Measurements from ENCODE around the gene TNFRSF14. TPM values are rescaled to one million over a fixed set of nuclear protein-coding genes. Genes with fewer than 3 reads are reported as not detected.

TNFRSF14 gene
- total RNA-seq, 6 experiments from 2014 or later = 7.4 to 14.2 (median 11.5) TPM

- DNase-seq = no peak
- no peaks in the 10 kb centered on the region for H3K4me1 Mint-ChIP-seq (ENCODE audit: low read depth)
- TF ChIP-seq CTCF (IDR thresholded peaks at IDR 0.05) = no peak
- H3K27me3 Mint-ChIP-seq (ENCODE audit: insufficient read depth) = no peaks in the 10 kb centered on the region
- H3K27ac Mint-ChIP-seq = no peak overlapping the region
- H3K4me3 Mint-ChIP-seq = no peak overlapping the region
- H3K36me3 Mint-ChIP-seq (ENCODE audit: low read depth) = no peaks in the 10 kb centered on the region
- no peaks in the 10 kb centered on the region for H3K9me3 Mint-ChIP-seq
Observed at GRCh38 chr1:2590233-2591141, 34.3 kb downstream of the TNFRSF14 start.

- no peak overlapping the region for H3K27ac Mint-ChIP-seq
- DNase-seq = no peak
- no peaks in the 10 kb centered on the region for H3K36me3 Mint-ChIP-seq (ENCODE audit: low read depth)
- no peaks in the 10 kb centered on the region for H3K4me1 Mint-ChIP-seq (ENCODE audit: low read depth)
- no peak for TF ChIP-seq CTCF (IDR thresholded peaks at IDR 0.05)
- no peaks in the 10 kb centered on the region for H3K27me3 Mint-ChIP-seq (ENCODE audit: insufficient read depth)
- H3K9me3 Mint-ChIP-seq = no peaks in the 10 kb centered on the region
- H3K4me3 Mint-ChIP-seq = no peak overlapping the region
Observed at GRCh38 chr1:2591233-2591580, 35.0 kb downstream of the TNFRSF14 start.

GRCh38 chr1:2591581-2592261, 35.5 kb downstream of the TNFRSF14 start:
- H3K36me3 Mint-ChIP-seq (ENCODE audit: low read depth) = no peaks in the 10 kb centered on the region
- no peaks in the 10 kb centered on the region for H3K4me1 Mint-ChIP-seq (ENCODE audit: low read depth)
- H3K9me3 Mint-ChIP-seq = no peaks in the 10 kb centered on the region
- TF ChIP-seq CTCF (IDR thresholded peaks at IDR 0.05) = no peak
- H3K4me3 Mint-ChIP-seq = no peak overlapping the region
- H3K27me3 Mint-ChIP-seq (ENCODE audit: insufficient read depth) = no peaks in the 10 kb centered on the region
- DNase-seq = no peak
- no peak overlapping the region for H3K27ac Mint-ChIP-seq

- TF ChIP-seq CTCF (IDR thresholded peaks at IDR 0.05) = no peak
- Mint-ChIP-seq H3K27ac (no peak overlapping the region), H3K4me3 (no peak overlapping the region), H3K4me1 (ENCODE audit: low read depth) (no peaks in the 10 kb centered on the region), H3K36me3 (ENCODE audit: low read depth) (no peaks in the 10 kb centered on the region), H3K27me3 (ENCODE audit: insufficient read depth) (peaks cover 2% of the 10 kb centered on the region; the same call in 1 of the 2 replicates), H3K9me3 (no peaks in the 10 kb centered on the region)
- no peak for DNase-seq
Observed at GRCh38 chr1:2592672-2593071, 36.5 kb downstream of the TNFRSF14 start.

- no peak for DNase-seq
- Mint-ChIP-seq H3K27me3 (ENCODE audit: insufficient read depth) (peaks cover 5% of the 10 kb centered on the region; the same call in 1 of the 2 replicates), H3K36me3 (ENCODE audit: low read depth) (no peaks in the 10 kb centered on the region), H3K4me3 (no peak overlapping the region), H3K27ac (no peak overlapping the region), H3K4me1 (ENCODE audit: low read depth) (no peaks in the 10 kb centered on the region), H3K9me3 (no peaks in the 10 kb centered on the region; the same call in 1 of the 2 replicates)
- TF ChIP-seq CTCF (IDR thresholded peaks at IDR 0.05) = no peak
Observed at GRCh38 chr1:2593251-2593878, 37.2 kb downstream of the TNFRSF14 start.
